HCT116 (cell line): ENCODE results near the gene WIZ. TPM values are rescaled to one million over a fixed set of nuclear protein-coding genes. Genes with fewer than 3 reads are reported as not detected.

ENCODE experiments used
- ATAC-seq: fragments of 200-7000 bp; cut with Tn5 transposase; 2 replicates; pipeline ENCODE4 v1.9.1; 2020; ENCODE audit warnings: mild to moderate bottlenecking, moderate library complexity
- BruUV-seq: library from RNA; stranded (reverse); fragments of 400-500 nt; replicated peaks from 2 replicates; lab custom pipeline; 2021; lab: Mats Ljungman, UMichigan
- CTCF ChIA-PET: fragments of 300-600 bp; sonication (Branson Sonifier 250); formaldehyde crosslinking; loops from one replicate; lab custom pipeline; 2021; ENCODE audit warnings: antibody characterized with exemption; lab: Charles Lee
- POLR2A ChIA-PET: fragments of 300-600, 350-600 bp; sonication (Branson Sonifier 250); formaldehyde crosslinking; loops from one replicate; lab custom pipeline; 2021; ENCODE audit warnings: antibody characterized with exemption; lab: Charles Lee
- RAD21 ChIA-PET, 2 experiments: fragments of 300-600 bp; sonication (Branson Sonifier 250); formaldehyde crosslinking; loops; one replicate each; lab custom pipeline; 2023; ENCODE audit warnings: low total read pairs in 2 of 2; ENCODE audit not compliant: uncharacterized antibody in 2 of 2, unreplicated experiment in 2 of 2, low non-redundant PET in 1 of 2; lab: Charles Lee
- DNase-seq: peaks from one replicate; pipeline ENCODE4 v3.0.0-alpha.2; 2010; ENCODE audit warnings: low read depth, low spot score
- H2AFZ ChIP-seq: fragments of 200-600 bp; shearing (Covaris generic), sonication (generic); 2 replicates; pipeline ENCODE4 v1.6.1; 2017; ENCODE audit warnings: low read depth, mixed run types, mixed read lengths, antibody characterized with exemption, low read length; ENCODE audit not compliant: poor library complexity, severe bottlenecking
- H3K27ac ChIP-seq: 2 replicates; pipeline ENCODE4 v1.5.1; 2012; ENCODE audit warnings: low read depth, low read length
- H3K27me3 ChIP-seq: fragments of 200-600 bp; sonication (generic); 2 replicates; pipeline ENCODE4 v1.6.1; 2016; ENCODE audit warnings: mixed run types, low read length, mixed read lengths; ENCODE audit not compliant: insufficient read depth
- H3K36me3 ChIP-seq, 2 experiments: fragments of 200-500 bp in 1 of 2; fragments of 200-600 bp in 1 of 2; sonication (Bioruptor generic) in 1 of 2; sonication (generic) in 1 of 2; 2 replicates each; pipeline versions ENCODE4 v1.5.1 to v1.6.1; 2014 to 2016; ENCODE audit warnings: low read length in 2 of 2, inconsistent platforms in 1 of 2, mixed read lengths in 1 of 2, mixed run types in 1 of 2; ENCODE audit not compliant: insufficient read depth in 2 of 2, control insufficient read depth in 1 of 2
- H3K4me1 ChIP-seq, 2 experiments: fragments of 200-600 bp in 1 of 2; sonication (generic) in 1 of 2; 2 replicates each; pipeline versions ENCODE4 v1.5.1 to v1.6.1; 2012 to 2017; ENCODE audit warnings: low read length in 2 of 2, inconsistent platforms in 1 of 2, mild to moderate bottlenecking in 1 of 2, mixed read lengths in 1 of 2, mixed run types in 1 of 2, moderate library complexity in 1 of 2; ENCODE audit not compliant: insufficient read depth in 2 of 2, control insufficient read depth in 1 of 2
- H3K4me2 ChIP-seq: fragments of 200-600 bp; sonication (generic); 2 replicates; pipeline ENCODE4 v1.6.1; 2017; ENCODE audit warnings: mixed run types, low read length, mixed read lengths
- H3K4me3 ChIP-seq, 2 experiments: fragments of 200-600 bp in 1 of 2; sonication (generic) in 1 of 2; replicated peaks in 1 of 2; 2 replicates each; pipeline ENCODE4 v1.5.1; 2011 to 2016; ENCODE audit warnings: low read length in 2 of 2, control low read depth in 1 of 2, low read depth in 1 of 2, mild to moderate bottlenecking in 1 of 2, mixed read lengths in 1 of 2, mixed run types in 1 of 2
- H3K79me2 ChIP-seq: fragments of 200-600 bp; sonication (generic); 2 replicates; pipeline ENCODE4 v1.6.1; 2017; ENCODE audit warnings: mild to moderate bottlenecking, mixed run types, low read length, moderate library complexity, mixed read lengths; ENCODE audit not compliant: insufficient read depth
- H3K9ac ChIP-seq: fragments of 200-600 bp; sonication (generic); 2 replicates; pipeline ENCODE4 v1.6.1; 2016; ENCODE audit warnings: low read length, mixed read lengths
- H3K9me2 ChIP-seq: fragments of 200-600 bp; sonication (generic), shearing (Covaris generic); 2 replicates; pipeline ENCODE4 v1.6.1; 2017; ENCODE audit warnings: mixed run types, mild to moderate bottlenecking, moderate library complexity; ENCODE audit not compliant: insufficient read depth
- H3K9me3 ChIP-seq, 2 experiments: fragments of 200-500 bp in 1 of 2; fragments of 200-600 bp in 1 of 2; sonication (Bioruptor generic) in 1 of 2; sonication (generic) in 1 of 2; 2 replicates each; pipeline ENCODE4 v1.6.1; 2014 to 2017; ENCODE audit warnings: low read length in 2 of 2, mixed read lengths in 2 of 2, inconsistent platforms in 1 of 2, low read depth in 1 of 2, mild to moderate bottlenecking in 1 of 2, mixed run types in 1 of 2, moderate library complexity in 1 of 2; ENCODE audit not compliant: control insufficient read depth in 1 of 2, insufficient read depth in 1 of 2
- H4K20me1 ChIP-seq: fragments of 200-600 bp; sonication (generic), shearing (Covaris generic); 2 replicates; pipeline ENCODE4 v1.6.1; 2017; ENCODE audit warnings: mixed run types, mild to moderate bottlenecking, moderate library complexity; ENCODE audit not compliant: insufficient read depth
- CBX3 ChIP-seq: IDR thresholded peaks from 2 replicates; pipeline ENCODE4 v1.6.1; 2012; ENCODE audit warnings: low read depth
- EGR1 ChIP-seq: IDR thresholded peaks from 2 replicates; pipeline ENCODE4 v1.6.1; 2012; ENCODE audit warnings: low read depth
- ELF1 ChIP-seq: IDR thresholded peaks from 2 replicates; pipeline ENCODE4 v1.6.1; 2012; ENCODE audit warnings: low read depth, borderline replicate concordance
- EZH2 ChIP-seq: fragments of 200-600 bp; sonication (generic); IDR thresholded peaks from 2 replicates; pipeline ENCODE4 v1.6.1; 2017; ENCODE audit warnings: antibody characterized with exemption, mixed run types
- EZH2phosphoT487 ChIP-seq: fragments of 200-600 bp; IDR thresholded peaks from 2 replicates; pipeline ENCODE4 v1.6.1; 2018; ENCODE audit warnings: antibody characterized with exemption, borderline replicate concordance
- FOSL1 ChIP-seq: IDR thresholded peaks from 2 replicates; pipeline ENCODE4 v1.6.1; 2012; ENCODE audit warnings: low read depth
- JUND ChIP-seq: IDR thresholded peaks from 2 replicates; pipeline ENCODE4 v1.6.1; 2012
- POLR2A ChIP-seq: IDR thresholded peaks from 2 replicates; pipeline ENCODE4 v1.7.0; 2011; ENCODE audit warnings: borderline replicate concordance; ENCODE audit not compliant: insufficient read depth, insufficient read length; ENCODE audit errors: extremely low read depth
- POLR2AphosphoS5 ChIP-seq: IDR thresholded peaks from 2 replicates; pipeline ENCODE4 v1.6.1; 2011; ENCODE audit warnings: mild to moderate bottlenecking, low read depth, low read length, moderate library complexity
- SP1 ChIP-seq: IDR thresholded peaks from 2 replicates; pipeline ENCODE4 v1.6.1; 2012; ENCODE audit warnings: low read depth
- SRF ChIP-seq: IDR thresholded peaks from 2 replicates; pipeline ENCODE4 v1.6.1; 2012; ENCODE audit warnings: low read depth
- YY1 ChIP-seq: IDR thresholded peaks from 2 replicates; pipeline ENCODE4 v1.6.1; 2011; ENCODE audit warnings: low read length, low read depth, moderate library complexity, mild to moderate bottlenecking; ENCODE audit not compliant: insufficient replicate concordance; ENCODE audit errors: extremely low read depth
- ZBTB33 ChIP-seq: IDR thresholded peaks from 2 replicates; pipeline ENCODE4 v1.6.1; 2011; ENCODE audit warnings: mild to moderate bottlenecking, low read length, moderate library complexity; ENCODE audit not compliant: insufficient replicate concordance; ENCODE audit errors: extremely low read depth
- ZNF274 ChIP-seq: fragments of 200-500 bp; sonication (Bioruptor generic); IDR thresholded peaks from 2 replicates; pipeline ENCODE4 v1.6.1; 2014; ENCODE audit warnings: mild to moderate bottlenecking, low read depth, low read length, inconsistent platforms
- intact Hi-C: fragments of 100-400 bp; cut with micrococcal nuclease; formaldehyde crosslinking; loops from 2 replicates; pipeline ENCODE4 v1.10.0; 2022
- total RNA-seq: library from RNA; stranded (reverse); gene quantifications from one replicate; pipeline ENCODE4 v1.2.1, GENCODE V29; 2021; ENCODE audit not compliant: unreplicated experiment
- TF ChIP-seq, protein P1 (sequence below), 3 experiments: fragments of 200-600 bp in 1 of 3; sonication (generic) in 1 of 3; IDR thresholded peaks in 2 of 3; conservative IDR thresholded peaks in 1 of 3; 2 replicates each; pipeline ENCODE4 v1.5.1; 2012 to 2017; ENCODE audit warnings: low read depth in 2 of 3, low read length in 2 of 3, antibody characterized with exemption in 1 of 3, borderline replicate concordance in 1 of 3, control low read depth in 1 of 3, mild to moderate bottlenecking in 1 of 3, mixed read lengths in 1 of 3, mixed run types in 1 of 3, moderate library complexity in 1 of 3; ENCODE audit not compliant: insufficient read depth in 1 of 3
- TF ChIP-seq, protein P2 (sequence below): IDR thresholded peaks from 2 replicates; pipeline ENCODE4 v1.6.1; 2012
- TF ChIP-seq, protein P3 (sequence below): IDR thresholded peaks from 2 replicates; pipeline ENCODE4 v1.6.1; 2012
- TF ChIP-seq, protein P4 (sequence below): IDR thresholded peaks from 2 replicates; pipeline ENCODE4 v1.6.1; 2012; ENCODE audit warnings: low read depth

WIZ gene
- total RNA-seq, 1 experiment from 2014 or later = 28.4 TPM

DNA sequence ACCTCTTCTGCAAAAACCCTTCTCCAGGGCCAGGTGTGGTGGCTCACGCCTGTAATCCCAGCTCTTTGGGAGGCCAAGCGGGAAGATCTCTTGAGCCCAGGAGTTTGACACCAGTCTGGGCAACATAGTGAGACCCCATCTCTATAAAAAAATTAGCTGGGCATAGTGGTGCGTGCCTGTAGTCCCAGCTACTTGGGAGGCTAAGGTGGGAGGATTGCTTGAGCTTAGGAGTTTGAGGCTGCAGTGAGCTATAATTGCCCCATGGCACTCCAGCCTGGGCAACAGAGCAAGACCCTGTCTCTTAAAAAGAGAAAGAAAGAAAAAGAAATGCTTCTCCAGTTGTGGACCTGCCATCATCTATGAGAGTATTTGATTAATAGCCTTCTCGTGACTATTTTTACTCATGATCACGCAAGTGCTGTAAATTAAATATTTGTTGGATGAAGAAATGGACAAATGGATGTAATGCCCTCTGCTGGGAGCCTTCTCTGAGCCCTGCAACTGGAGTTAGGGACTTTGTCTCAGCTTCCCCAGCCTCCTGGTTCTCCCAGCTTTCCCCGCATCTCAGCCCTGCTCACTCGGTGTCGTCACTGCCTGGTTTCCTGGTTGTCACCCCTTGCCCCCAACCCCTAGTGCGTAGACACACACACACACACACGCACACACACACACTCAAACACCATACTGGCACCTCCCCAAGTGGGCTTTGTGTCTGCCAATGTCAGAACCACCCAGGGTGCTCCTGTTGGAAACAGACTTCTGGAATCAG lies 12.2 kb downstream of the WIZ start:
- CTCF ChIA-PET = no interaction called here

More for the DNA sequence above, 12.2 kb downstream of the WIZ start:
- Histone ChIP-seq H3K4me1 (peaks cover 6 to 10% of the 10 kb centered on the region in 2 experiments), H3K9me2 (no peaks in the 10 kb centered on the region), H3K4me3 (no peak overlapping the region), H2AFZ (no peak overlapping the region), H3K27ac (no peak overlapping the region), H3K27me3 (no peaks in the 10 kb centered on the region), H3K9ac (no peak overlapping the region), H4K20me1 (no peaks in the 10 kb centered on the region), H3K79me2 (no peaks in the 10 kb centered on the region), H3K36me3 (no peaks in the 10 kb centered on the region), H3K4me2 (no peak overlapping the region), H3K9me3 (no peaks in the 10 kb centered on the region)
- POLR2A ChIA-PET = interaction anchor here (1.7 kb wide), 1 partner anchor 19 kb away, joined by 5 read pairs; the partner anchor contains the start of gene AKAP8L
- TF ChIP-seq SP1 (no peak), EZH2 (no peak), JUND (no peak), SRF (no peak), POLR2A (no peak), POLR2AphosphoS5 (no peak), EGR1 (no peak), EZH2phosphoT487 (no peak), YY1 (no peak), ELF1 (no peak), FOSL1 (no peak), ZBTB33 (no peak), ZNF274 (no peak), CBX3 (no peak)
- TF ChIP-seq, protein P1, sequence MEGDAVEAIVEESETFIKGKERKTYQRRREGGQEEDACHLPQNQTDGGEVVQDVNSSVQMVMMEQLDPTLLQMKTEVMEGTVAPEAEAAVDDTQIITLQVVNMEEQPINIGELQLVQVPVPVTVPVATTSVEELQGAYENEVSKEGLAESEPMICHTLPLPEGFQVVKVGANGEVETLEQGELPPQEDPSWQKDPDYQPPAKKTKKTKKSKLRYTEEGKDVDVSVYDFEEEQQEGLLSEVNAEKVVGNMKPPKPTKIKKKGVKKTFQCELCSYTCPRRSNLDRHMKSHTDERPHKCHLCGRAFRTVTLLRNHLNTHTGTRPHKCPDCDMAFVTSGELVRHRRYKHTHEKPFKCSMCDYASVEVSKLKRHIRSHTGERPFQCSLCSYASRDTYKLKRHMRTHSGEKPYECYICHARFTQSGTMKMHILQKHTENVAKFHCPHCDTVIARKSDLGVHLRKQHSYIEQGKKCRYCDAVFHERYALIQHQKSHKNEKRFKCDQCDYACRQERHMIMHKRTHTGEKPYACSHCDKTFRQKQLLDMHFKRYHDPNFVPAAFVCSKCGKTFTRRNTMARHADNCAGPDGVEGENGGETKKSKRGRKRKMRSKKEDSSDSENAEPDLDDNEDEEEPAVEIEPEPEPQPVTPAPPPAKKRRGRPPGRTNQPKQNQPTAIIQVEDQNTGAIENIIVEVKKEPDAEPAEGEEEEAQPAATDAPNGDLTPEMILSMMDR (IDR thresholded peaks at IDR 0.05 in 2 of 3, conservative IDR thresholded peaks at IDR 0.05 in 1 of 3; ENCODE audit: borderline replicate concordance in 1 of 3, insufficient read depth in 1 of 3, low read depth in 2 of 3, low read length in 2 of 3) = no peak
- TF ChIP-seq, protein P2, sequence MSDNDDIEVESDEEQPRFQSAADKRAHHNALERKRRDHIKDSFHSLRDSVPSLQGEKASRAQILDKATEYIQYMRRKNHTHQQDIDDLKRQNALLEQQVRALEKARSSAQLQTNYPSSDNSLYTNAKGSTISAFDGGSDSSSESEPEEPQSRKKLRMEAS = no peak
- TF ChIP-seq, protein P3, sequence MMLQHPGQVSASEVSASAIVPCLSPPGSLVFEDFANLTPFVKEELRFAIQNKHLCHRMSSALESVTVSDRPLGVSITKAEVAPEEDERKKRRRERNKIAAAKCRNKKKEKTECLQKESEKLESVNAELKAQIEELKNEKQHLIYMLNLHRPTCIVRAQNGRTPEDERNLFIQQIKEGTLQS = no peak
- TF ChIP-seq, protein P4, sequence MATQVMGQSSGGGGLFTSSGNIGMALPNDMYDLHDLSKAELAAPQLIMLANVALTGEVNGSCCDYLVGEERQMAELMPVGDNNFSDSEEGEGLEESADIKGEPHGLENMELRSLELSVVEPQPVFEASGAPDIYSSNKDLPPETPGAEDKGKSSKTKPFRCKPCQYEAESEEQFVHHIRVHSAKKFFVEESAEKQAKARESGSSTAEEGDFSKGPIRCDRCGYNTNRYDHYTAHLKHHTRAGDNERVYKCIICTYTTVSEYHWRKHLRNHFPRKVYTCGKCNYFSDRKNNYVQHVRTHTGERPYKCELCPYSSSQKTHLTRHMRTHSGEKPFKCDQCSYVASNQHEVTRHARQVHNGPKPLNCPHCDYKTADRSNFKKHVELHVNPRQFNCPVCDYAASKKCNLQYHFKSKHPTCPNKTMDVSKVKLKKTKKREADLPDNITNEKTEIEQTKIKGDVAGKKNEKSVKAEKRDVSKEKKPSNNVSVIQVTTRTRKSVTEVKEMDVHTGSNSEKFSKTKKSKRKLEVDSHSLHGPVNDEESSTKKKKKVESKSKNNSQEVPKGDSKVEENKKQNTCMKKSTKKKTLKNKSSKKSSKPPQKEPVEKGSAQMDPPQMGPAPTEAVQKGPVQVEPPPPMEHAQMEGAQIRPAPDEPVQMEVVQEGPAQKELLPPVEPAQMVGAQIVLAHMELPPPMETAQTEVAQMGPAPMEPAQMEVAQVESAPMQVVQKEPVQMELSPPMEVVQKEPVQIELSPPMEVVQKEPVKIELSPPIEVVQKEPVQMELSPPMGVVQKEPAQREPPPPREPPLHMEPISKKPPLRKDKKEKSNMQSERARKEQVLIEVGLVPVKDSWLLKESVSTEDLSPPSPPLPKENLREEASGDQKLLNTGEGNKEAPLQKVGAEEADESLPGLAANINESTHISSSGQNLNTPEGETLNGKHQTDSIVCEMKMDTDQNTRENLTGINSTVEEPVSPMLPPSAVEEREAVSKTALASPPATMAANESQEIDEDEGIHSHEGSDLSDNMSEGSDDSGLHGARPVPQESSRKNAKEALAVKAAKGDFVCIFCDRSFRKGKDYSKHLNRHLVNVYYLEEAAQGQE = no peak
- DNase-seq = no peak
- intact Hi-C loops = no loop called here
- no TSS peak for BruUV-seq
- RAD21 ChIA-PET = interaction anchor here in 1 of 2 experiments (0.6 kb wide), 1 partner anchor 78 kb away, joined by 5 read pairs; no protein-coding TSS in a partner anchor
- ATAC-seq = no peak
